GM19324 (cell line): Measurements from ENCODE around the gene BRD4.

Experiments used
- ATAC-seq: cut with Tn5 transposase; IDR thresholded peaks from one replicate; pipeline ENCODE4 v1.9.1; 2021; ENCODE audit warnings: mild to moderate bottlenecking, moderate library complexity; ENCODE audit not compliant: unreplicated experiment, low FRiP score

BRD4 gene

DNA sequence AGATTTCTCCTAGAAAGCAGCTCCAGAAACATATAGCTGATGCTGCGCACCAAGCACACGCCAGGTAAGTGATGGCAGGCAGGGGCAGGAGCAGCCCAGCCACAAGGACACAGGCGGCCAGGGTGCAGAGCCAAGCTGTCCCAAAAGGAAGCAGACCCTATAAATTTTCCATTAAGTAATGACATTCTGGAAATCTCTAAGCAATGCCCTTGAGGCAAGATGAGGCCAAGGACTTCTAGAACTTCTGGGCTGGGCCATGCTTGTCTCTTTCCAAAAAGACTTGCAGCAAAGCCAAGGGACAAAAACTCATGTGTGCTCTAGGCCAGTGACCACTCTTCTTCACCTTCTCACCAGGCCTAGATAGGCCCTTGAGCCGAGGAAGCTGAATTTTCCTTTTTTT lies 57.9 kb downstream of the BRD4 start:
- ATAC-seq = no peak

DNA sequence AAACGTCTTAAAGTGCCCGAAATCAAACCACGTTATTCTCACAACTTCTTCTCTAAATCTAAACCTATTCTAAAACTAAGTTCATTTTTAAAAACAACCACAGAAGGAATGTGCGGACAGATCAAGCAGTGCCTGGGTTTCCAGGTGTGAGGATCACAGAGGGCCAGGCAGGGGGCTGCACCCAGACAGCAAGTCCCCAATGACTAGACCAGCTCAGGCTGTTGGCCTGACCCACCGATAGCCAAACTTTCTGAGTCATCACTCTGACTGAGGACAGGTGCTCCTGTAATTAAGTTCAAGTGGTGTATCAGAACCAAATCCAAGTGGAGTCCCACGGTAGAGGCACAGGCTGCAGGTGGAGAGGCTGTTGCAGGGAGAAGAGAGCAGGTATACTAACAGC lies 62.5 kb downstream of the BRD4 start:
- no peak for ATAC-seq

DNA sequence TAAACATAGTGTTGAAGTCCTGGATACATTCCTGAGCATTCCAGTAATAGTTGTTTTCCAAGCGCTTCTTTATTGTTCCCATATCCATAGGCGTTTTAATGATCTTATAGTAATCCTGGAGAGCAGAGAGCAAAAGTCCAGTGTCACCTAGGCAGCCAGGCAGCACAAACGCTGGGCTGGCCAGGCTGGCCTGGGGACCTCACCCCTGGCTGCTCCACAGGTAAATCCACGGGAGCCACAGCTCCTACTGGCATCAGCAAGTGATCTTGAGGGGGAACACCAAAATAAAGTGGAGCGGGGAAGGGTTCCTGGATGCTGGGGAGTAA lies 63.4 kb downstream of the BRD4 start:
- no peak for ATAC-seq

DNA sequence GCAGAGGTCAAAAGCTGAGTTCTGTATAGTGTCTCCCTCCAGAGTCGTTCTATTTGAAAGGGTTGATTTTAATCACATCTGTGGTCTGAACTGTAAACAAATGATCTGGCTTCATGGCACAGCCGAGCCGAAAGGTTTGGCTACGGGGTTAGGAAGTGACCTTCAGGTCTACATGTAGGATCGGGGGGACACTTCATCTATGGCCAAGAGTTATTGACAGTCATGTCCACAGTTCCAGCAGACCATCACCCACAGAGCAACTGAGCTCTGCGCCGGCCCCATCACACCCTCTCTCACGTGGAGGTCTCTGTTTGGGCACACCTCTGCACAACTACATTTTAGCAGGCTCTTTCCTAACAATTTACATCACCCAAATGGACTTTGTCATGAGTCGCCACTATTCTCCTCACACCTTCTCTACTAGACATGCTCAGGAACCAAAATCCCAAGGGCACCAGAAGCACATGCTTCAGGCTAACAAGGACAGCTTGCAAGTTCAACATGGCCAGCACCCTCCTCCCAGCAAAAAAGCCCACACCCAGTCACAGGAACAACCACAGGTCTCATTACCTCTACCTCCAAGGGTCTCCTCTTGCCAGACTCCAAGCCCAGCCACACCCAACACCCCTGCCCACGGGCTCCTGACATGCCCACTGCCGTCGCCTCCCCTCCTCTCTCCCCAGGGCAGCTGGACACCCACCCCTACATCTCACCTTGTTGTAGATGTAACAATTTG lies 64.0 kb downstream of the BRD4 start:
- ATAC-seq = no peak

DNA sequence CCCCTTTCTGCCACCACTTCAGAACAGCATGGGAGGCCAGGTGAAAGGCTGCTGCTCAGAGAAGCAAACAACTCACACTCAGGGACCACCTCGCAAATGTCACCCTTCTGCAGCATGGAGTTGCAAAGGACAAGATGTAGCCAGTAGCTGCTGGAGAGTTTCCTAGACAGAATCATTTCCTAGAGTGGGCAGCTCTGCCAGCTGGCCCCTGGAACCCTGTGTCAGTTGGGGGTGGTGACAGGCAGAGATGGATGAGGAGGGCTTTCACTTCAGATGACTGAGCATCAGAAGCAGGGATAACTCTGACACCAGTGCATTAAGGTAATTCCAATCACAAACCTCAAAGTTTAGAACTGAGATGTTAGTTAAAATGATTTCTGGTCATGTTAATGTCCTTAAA lies 65.7 kb downstream of the BRD4 start:
- ATAC-seq = no peak

DNA sequence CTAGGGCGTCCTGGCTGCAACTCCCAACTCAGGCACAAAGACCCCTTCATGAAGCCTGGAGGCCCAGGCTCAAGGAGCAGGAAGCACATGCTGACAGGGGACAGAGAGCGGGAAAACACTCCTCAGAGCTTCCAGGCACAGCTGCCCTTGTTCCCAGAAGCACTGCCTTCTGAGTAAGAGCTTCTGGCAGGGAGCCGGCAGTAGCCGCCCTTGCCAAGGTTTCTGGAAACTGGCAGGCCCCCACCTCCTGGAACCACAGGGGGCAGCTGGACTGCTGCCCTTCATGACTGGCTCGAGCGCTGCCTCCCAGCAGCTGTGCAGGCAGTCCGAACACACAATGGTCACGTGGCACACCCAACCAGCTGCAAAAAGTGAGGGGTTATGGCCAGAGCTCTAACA lies 66.5 kb downstream of the BRD4 start:
- no peak for ATAC-seq

DNA sequence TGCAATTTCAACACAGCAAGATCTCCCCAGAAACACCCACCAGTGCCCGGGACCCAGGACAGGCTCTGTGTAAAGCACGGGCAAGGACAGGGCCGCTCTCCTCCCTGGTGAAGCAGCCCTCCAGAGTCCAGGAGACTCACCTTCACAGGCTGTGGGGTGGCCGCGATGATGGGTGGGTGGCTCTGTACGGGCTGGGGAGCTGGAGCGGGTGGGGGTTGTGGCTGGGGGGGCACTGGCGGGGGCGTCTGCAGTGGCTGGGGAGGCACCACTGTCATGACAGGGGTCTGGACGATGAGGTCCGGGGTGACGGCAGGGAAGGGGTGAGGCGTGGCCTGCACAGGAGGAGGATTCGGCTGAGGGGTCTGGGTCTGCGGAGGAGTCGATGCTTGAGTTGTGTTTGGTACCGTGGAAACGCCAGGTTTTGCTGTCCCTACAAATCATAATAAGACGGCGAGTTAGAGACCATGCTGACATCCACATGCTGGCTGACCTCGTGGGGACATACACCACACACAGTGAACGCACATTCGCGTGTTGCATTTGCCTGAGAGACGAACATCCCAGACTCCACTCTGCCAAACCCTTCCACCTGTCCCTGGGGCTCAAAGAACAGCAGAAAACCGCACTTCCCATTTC lies 67.0 kb downstream of the BRD4 start:
- ATAC-seq = no peak

DNA sequence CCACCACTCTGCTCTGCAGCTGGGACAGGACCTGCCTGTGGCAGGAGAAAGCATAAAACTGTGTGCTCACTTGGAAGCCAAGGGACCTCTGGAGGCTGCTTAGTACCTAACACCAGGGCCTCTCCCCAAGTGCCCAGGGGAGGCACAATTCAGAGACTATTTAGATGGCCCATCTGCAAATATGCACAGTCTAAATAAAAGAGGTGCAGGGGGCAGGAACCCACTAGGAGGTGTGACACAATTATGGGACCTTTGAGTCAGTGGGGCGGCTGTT lies 67.5 kb downstream of the BRD4 start:
- ATAC-seq = no peak

DNA sequence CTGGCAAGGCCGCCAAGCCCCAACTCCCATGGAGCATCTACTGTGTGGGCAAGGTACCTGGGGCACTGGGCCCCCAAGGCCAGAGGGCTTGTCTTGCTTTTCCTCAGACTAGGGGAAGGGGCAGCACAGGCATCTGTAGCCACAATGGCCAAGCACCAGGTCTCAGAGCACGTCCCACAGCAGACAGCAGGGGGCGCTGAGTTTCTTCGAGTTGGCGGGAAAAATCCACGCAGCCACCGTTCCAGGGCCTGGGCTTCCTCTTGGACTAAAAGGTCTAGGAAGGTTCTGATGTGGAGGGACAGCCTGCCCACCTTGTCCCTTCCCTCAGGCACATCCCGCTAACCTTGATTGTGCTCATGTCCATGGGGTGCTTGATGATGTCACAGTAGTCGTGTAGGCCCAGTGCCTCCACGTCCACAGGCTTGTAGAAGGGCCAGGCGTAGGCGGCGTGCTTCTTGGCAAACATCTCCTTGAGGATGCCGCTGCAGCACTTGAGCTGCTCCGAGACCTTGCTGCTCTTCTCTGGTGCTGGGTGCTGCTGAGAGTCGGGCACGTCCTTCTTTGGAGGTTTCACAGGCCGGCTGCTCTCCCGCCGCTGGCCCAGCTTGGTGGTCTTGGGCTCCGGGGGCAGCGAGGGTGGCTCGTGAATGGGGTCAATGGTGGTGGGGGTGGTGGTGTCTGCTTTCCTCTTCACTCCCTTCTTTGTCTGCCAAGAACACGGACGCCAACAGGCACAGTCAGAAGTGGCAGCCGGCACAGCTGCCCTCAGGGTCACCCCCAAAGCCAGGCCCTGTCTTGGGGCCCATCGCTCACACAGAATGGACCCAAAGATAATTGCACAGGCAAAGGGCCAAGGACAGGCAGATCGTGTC lies 68.0 kb downstream of the BRD4 start:
- ATAC-seq = no peak

DNA sequence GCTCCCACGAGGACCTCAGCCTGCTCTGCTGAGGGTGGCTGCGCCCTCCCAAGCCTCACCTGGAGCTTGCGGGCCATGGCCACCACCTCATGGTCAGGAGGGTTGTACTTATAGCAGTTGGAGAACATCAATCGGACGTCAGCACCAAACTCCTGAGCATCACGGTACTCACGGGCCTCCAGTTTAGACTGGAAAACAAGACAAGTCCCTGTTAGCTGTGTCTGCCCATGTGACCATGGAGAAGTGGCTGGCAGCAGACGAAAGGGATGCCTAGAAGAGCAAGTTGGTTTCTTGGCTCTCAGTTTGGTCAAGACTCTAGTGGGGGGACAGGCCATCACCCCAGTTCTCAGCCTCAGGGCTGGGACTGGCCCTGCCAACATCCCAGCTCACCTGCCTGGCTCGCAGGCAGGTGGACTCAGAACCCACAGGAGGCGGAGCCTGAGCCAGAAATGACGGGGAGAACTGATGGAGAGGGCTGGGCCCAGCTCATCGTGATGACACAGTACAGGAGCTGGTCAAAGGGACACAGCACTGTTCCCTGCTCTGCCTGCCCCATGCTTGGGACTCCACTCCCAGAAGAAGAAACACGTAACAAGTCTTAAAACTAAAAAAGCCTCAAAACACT lies 68.9 kb downstream of the BRD4 start:
- ATAC-seq = no peak

DNA sequence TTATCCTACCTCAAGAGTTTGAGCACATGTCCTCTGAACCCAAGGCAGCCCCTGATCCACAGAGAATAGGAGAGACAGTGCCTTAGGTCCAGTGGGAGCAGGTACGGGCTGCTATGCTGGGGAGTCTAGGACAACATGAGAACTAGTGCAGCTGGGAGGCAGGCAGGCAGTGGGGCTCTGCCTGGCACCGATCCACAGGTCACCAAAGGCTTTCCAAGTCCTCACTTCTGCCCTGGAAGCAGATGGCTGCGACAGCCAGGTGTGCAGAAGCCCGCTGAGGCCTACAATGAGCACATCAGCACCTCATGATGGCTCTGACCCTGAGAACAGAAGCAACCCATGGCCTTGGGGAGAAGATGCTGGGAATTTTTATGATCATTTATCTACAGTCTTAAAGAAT lies 70.3 kb downstream of the BRD4 start:
- no peak for ATAC-seq

DNA sequence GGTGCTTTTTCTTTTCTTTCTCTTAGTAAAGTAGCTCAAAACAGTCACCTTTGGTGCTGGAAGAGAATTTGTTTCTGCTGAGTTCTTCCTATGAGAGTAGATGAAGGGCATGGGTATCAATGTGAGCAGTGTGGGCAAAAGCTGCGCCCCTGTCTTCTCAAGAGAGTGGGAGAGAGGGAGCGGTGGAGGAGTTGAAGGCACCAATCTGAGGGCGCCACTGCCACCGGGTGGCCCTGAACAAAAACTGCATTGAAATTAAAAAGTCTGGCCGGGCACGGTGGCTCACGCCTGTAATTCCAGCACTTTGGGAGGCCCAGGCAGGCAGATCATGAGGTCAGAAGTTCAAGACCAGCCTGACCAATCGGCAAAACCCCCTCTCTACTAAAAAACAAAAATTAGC lies 71.4 kb downstream of the BRD4 start:
- no peak for ATAC-seq

DNA sequence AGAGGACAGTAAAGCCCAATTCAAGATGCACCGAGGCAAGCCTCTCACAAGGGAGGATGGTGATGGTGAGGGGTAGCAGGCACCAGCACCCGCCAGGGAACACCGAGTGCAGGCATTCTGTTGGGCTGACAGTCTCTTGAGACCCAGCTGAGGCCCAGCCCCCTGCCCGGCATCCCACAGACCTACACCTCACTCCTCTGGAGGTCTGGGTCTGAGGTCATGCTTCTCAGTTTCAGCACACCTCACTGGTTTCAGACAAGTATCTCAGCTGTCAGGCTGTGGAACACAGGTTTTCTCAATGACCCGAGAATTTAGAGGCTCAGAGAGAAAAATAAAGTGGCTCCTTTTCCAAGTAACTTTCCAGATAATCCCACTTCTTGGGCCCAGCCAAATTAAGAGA lies 72.4 kb downstream of the BRD4 start:
- no peak for ATAC-seq

DNA sequence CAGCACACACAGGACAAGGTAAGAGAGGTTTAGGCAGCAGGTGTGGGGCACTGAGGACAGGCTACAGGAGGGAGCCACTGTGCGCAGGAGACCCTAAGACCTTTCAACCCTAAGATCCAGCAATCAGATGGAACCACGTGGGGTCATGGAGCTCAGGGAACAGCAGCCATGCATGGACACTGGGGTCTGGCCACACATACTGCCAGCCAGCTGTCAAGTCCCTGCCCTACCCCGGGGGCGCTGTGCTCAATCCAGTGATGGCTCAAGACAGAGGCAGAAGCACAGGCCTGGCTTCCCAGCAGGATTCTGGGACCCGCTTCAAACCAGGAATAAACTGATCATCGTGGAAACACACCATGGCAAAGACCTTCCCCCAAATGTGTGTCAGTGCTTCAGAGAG lies 74.6 kb downstream of the BRD4 start:
- ATAC-seq = no peak

DNA sequence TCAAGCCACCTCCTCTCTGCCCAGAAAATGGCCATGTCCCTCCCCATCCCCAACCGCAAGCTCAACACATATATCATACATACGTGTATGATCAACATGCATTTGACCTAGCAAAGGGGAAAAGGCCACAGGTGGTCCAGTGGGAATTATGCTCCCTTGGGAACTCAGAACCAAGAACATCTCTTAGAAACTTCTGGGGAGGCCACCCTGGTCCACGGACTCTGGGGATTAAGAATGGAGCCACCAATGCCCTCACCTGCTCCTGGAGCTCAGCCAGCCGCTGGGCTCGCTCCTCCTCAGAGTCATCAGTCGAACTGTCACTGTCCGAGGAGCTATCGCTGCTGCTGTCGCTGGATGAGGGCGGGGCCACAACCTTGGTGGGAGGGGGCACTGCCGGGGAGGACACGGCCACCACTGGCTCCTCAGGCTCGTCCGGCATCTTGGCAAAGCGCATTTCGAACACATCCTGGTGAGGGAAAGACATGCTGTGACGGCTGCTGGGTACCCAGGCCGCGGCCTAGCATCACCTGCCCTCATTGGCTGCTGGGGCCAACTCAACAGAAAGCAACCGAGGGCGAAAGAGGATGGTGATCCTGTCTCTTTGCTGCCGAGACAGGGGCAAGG lies 75.5 kb downstream of the BRD4 start:
- no peak for ATAC-seq

DNA sequence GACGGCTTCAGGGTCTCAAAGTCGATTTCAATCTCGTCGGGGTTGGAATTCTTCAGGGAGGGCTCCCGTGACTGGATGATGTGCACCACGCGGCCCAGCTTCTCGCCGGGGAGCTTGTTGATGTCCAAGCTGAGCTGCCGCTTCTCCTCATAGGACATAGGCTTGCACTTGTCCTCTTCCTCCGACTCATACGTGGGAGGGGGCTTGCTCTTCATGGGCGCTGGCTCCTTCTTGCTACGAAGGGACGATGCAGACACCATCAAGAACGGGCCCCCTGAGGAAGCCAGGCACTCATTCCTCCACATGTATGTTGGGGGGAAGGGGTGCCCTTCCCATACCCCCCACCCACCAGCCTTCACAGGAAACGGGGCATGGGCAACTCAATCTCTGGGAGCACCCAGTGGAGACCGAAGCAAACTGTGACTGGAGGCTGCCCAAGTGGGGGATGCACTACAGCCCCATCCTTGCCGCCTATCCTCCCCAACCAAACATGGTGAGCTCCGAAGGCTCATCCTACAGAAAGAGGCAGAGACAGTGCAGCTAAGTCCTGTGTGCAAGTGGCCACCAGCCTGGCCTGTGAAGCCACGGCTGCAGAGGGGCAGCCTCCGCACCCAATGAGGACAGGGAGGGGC lies 76.9 kb downstream of the BRD4 start:
- ATAC-seq = no peak

DNA sequence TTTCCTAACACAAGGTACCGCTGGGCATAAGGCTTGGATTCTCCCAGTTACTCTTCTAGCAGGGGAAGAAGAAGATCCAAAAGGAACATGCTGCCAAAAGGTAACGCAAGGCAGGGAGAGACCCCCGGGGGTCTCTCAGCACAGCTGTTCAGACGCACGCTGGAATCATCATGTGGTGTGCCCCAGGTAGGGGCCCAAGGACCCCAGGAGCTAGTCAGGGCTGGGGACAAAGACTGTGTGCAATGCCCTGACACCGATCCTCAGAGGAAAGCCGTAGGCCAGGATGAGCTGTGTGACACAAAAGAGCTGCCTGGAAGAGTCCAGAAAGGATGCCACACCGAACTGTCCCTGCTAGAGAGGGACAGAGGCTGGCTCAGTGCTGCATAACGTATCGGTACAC lies 77.8 kb downstream of the BRD4 start:
- no peak for ATAC-seq

DNA sequence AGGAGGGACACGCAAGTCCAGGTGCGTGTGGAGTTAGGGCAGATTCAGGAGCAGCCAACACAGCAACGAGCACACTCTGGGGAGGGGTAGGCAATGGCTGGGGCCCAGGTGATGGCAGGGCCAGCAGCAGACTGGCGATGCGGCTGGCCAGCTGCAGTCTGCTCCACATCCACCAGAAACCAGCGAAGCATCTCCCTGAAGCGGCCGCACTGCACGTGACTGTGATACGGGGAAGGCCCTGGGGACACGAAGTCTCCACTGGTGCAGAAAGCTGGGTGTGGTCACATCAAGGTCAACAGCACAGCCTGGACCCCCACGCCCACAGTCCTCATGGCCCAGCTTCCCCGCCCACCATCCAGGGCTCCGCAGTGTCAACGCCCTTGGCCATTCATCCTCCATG lies 78.8 kb downstream of the BRD4 start:
- ATAC-seq = no peak

DNA sequence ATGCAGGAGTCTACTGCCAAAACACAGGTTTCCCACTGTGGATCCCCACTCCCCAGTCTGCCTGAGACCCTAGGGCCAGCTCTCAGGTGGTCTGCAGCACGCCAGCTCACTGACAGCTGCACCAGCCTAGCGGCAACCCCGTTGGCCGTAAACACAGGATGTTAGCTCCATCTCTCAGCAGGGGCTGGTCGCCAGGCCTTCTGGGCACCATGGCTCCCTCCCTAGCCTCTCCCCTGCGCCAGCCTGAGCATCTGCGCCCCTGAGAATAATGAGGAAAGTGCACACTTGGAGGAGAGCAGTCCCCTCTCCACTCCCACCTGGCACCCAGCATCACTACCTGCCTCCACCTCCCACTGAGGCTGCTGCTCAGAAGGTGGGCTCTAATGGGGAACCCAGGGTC lies 79.3 kb downstream of the BRD4 start:
- ATAC-seq = no peak

DNA sequence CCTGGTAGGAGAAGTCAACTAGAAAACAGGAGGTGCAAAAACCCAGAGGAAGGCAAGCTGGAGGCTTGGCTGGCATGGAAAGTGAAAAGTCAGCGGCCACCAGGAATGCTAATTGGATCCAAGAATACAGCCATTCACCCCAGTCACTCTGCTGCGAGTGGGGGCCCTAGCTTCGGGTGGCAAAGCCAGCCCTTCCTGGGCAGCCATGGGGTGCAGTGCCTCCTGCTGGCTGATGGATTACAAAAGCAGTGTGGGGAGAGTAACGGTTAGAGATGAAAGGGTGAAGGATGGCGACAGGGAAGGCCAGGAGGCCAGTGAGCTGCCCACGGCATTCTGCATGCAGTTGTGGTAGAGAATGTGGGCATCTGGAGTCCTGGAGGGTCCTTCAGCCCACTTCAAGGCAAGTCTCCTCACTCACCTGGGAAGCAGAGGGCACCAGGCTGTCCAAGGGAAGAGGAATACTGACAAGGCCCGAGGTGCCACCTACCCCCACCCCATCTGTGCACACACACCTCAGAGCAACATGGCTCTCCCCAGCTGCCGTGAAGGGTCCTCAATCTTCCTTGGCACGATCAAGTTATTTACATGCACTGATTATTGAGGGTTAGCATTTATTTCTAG lies 79.8 kb downstream of the BRD4 start:
- ATAC-seq = no peak
